GM10248 (cell line): Measurements from ENCODE around the gene ECPAS.
"Not testable (repeated sequence)": the region's sequence is repeated elsewhere in the genome, so short reads cannot be mapped to it uniquely, and the experiment has no call there.

Experiments
- CTCF ChIA-PET: fragments of 300-600 bp; sonication (Branson Sonifier 250); formaldehyde crosslinking; extraction: SDS; loops from one replicate; lab custom pipeline; 2021; ENCODE audit warnings: antibody characterized with exemption; lab: Yijun Ruan, JAX
- POLR2A ChIA-PET: fragments of 350-650 bp; sonication (Branson Sonifier 250); formaldehyde crosslinking; extraction: SDS; loops from one replicate; lab custom pipeline; 2020; ENCODE audit warnings: antibody characterized with exemption; lab: Yijun Ruan, JAX
- DNase-seq: peaks from one replicate; pipeline ENCODE4 v3.0.0; 2012; ENCODE audit errors: extremely low spot score
- CTCF ChIP-seq: IDR thresholded peaks from 2 replicates; pipeline ENCODE4 v1.5.1; 2012; ENCODE audit warnings: mild to moderate bottlenecking, low read depth; ENCODE audit errors: extremely low read depth, missing control alignments, control extremely low read depth

ECPAS gene

GRCh38 chr9:111352545-111352944, 131.6 kb downstream of the ECPAS start:
- no peak for TF ChIP-seq CTCF
- ChIA-PET POLR2A (no interaction called here), CTCF (no interaction called here)
- no peak for DNase-seq

- no peak for TF ChIP-seq CTCF
- POLR2A ChIA-PET = no interaction called here
- CTCF ChIA-PET = no interaction called here
- no peak for DNase-seq
These were observed 133.6 kb downstream of the ECPAS start for GRCh38 chr9:111350556-111350955.

- ChIA-PET POLR2A (no interaction called here), CTCF (no interaction called here)
- no peak for DNase-seq
- TF ChIP-seq CTCF = no peak
These were observed 134.4 kb downstream of the ECPAS start for GRCh38 chr9:111349766-111350165.

- DNase-seq = no peak
- POLR2A ChIA-PET = no interaction called here
These were observed 135.3 kb downstream of the ECPAS start for GRCh38 chr9:111348821-111349271.

GRCh38 chr9:111334318-111334863, 149.8 kb downstream of the ECPAS start:
- DNase-seq, POLR2A ChIA-PET, CTCF ChIA-PET: not testable (repeated sequence)

More at GRCh38 chr9:111348821-111349271, 135.3 kb downstream of the ECPAS start:
- CTCF ChIA-PET = no interaction called here
- TF ChIP-seq CTCF = no peak

- no peak for DNase-seq
- POLR2A ChIA-PET = no interaction called here
- TF ChIP-seq CTCF = no peak
- CTCF ChIA-PET = no interaction called here
These were observed 154.1 kb downstream of the ECPAS start, which contains the start of gene OR2K2 for GRCh38 chr9:111330124-111330523. Gene OR2K2, minus strand, starts transcription at chr9:111330224. Its CDS starts 1,791 bp downstream, at chr9:111328433.

- CTCF ChIA-PET = no interaction called here
- POLR2A ChIA-PET = no interaction called here
- no peak for TF ChIP-seq CTCF
- no peak for DNase-seq
These were observed 163.6 kb downstream of the ECPAS start for GRCh38 chr9:111320631-111321030.
